HepG2 (cell line): ENCODE measurements around the gene MIEF1. TPM values are rescaled to one million over a fixed set of nuclear protein-coding genes. Genes with fewer than 3 reads are reported as not detected.

ENCODE experiments used
- ARID4A ChIP-seq: sonication (generic); formaldehyde crosslinking; IDR thresholded peaks from 2 replicates; pipeline ENCODE4 v1.5.0; 2020; ENCODE audit warnings: mild to moderate bottlenecking, missing genetic modification reagents, borderline replicate concordance
- CREB1 ChIP-seq, 2 experiments: fragments of 450-650 bp in 1 of 2; IDR thresholded peaks; 2 replicates each; pipeline ENCODE4 v1.6.1; 2016 to 2017; ENCODE audit warnings: control low read depth in 1 of 2, mild to moderate bottlenecking in 1 of 2, missing compliant biosample characterization in 1 of 2, missing genetic modification characterization in 1 of 2
- FOXC1 ChIP-seq: sonication (generic); formaldehyde crosslinking; IDR thresholded peaks from 2 replicates; pipeline ENCODE4 v1.8.0; 2022; ENCODE audit warnings: mild to moderate bottlenecking, missing genetic modification reagents, borderline replicate concordance
- FOXO1 ChIP-seq: sonication (generic); formaldehyde crosslinking; IDR thresholded peaks from 2 replicates; pipeline ENCODE4 v1.4.0; 2020; ENCODE audit warnings: missing genetic modification reagents
- HNRNPL ChIP-seq: fragments of 200-400 bp; formaldehyde crosslinking; IDR thresholded peaks from 2 replicates; pipeline ENCODE4 v1.6.1; 2017; ENCODE audit warnings: mild to moderate bottlenecking, low read depth, low read length
- NFAT5 ChIP-seq: sonication (generic); formaldehyde crosslinking; IDR thresholded peaks from 2 replicates; pipeline ENCODE4 v1.4.0; 2020; ENCODE audit warnings: missing genetic modification reagents
- NR0B2 ChIP-seq: sonication (generic); formaldehyde crosslinking; IDR thresholded peaks from 2 replicates; pipeline ENCODE4 v1.4.0; 2020; ENCODE audit warnings: mild to moderate bottlenecking, missing genetic modification reagents
- ZFP91 ChIP-seq: sonication (generic); formaldehyde crosslinking; IDR thresholded peaks from 2 replicates; pipeline ENCODE4 v1.9.0; 2022; ENCODE audit warnings: missing genetic modification reagents, mild to moderate bottlenecking, borderline replicate concordance
- ZNF264 ChIP-seq: sonication (generic); formaldehyde crosslinking; IDR thresholded peaks from 2 replicates; pipeline ENCODE4 v1.4.0; 2020; ENCODE audit warnings: missing genetic modification reagents
- ZNF777 ChIP-seq: sonication (generic); formaldehyde crosslinking; IDR thresholded peaks from 2 replicates; pipeline ENCODE4 v1.4.0; 2020; ENCODE audit warnings: missing genetic modification reagents
- ZNF788 ChIP-seq: sonication (generic); formaldehyde crosslinking; IDR thresholded peaks from 2 replicates; pipeline ENCODE4 v1.5.0; 2020; ENCODE audit warnings: mild to moderate bottlenecking, missing genetic modification reagents, borderline replicate concordance
- polyA plus RNA-seq, 8 experiments: library from polyadenylated mRNA; depleted of rRNA in 3 of 8; stranded (reverse) in 7 of 8; unstranded in 1 of 8; fragments of >200 nt; fragmentation: Illumina TruSeq in 4 of 8; extraction: Trizol in 4 of 8; gene quantifications; 2 replicates each; pipeline versions ENCODE4 v1.2.1 to v1.2.3, GENCODE V29; 2011 to 2016; ENCODE audit warnings: low read depth in 4 of 8, missing spikeins in 1 of 8, mixed read lengths in 1 of 8; ENCODE audit not compliant: insufficient read depth in 1 of 8
- total RNA-seq, 5 experiments: library from RNA; depleted of rRNA; stranded (reverse); fragments of >200 nt; fragmentation: Illumina TruSeq; extraction: Trizol; gene quantifications; 2 replicates each; pipeline ENCODE4 v1.2.3, GENCODE V29; 2016; ENCODE audit warnings: low read depth in 1 of 5

Gene MIEF1
- total and polyA plus RNA-seq, 2 of the 13 experiments (the other 11 are each of a cell fraction or from before 2014, with no cell fraction given), result 21.7 to 34.8 TPM

- peak; percentile 74; the same call in 1 of the 2 replicates for TF ChIP-seq ARID4A (CRISPR knock-in tag)
- TF ChIP-seq NR0B2 (CRISPR knock-in tag), result 0 out of 2 replicates have a peak, but pooled peaks have one; percentile 67
- TF ChIP-seq ZFP91 (CRISPR knock-in tag), result peak; percentile 76
- no peak for TF ChIP-seq NFAT5 (CRISPR knock-in tag)
- no peak for TF ChIP-seq FOXC1 (CRISPR knock-in tag)
- TF ChIP-seq HNRNPL, result peak; percentile 90
- no peak for TF ChIP-seq CREB1 (IDR thresholded peaks at IDR 0.05)
- TF ChIP-seq CREB1 (CRISPR knock-in tag; IDR thresholded peaks at IDR 0.05), result no peak
- peak; percentile 74; the same call in 1 of the 2 replicates for TF ChIP-seq ZNF788 (CRISPR knock-in tag)
- TF ChIP-seq FOXO1 (CRISPR knock-in tag), result peak; percentile 90
- peak; percentile 45; the same call in 1 of the 2 replicates for TF ChIP-seq ZNF264 (CRISPR knock-in tag)
- TF ChIP-seq ZNF777 (CRISPR knock-in tag), result 0 out of 2 replicates have a peak, but pooled peaks have one; percentile 17
Measured at GRCh38 chr22:39469681-39470450, 32.2 kb upstream of the MIEF1 start (continued).
